ENCODE data around the gene NRG3. TPM values are rescaled to one million over a fixed set of nuclear protein-coding genes. Genes with fewer than 3 reads are reported as not detected.

The NRG3 gene
- total RNA-seq, 4 donors from 2014 or later: 0.32 to 1.4 TPM; not detected in 2

DNA sequence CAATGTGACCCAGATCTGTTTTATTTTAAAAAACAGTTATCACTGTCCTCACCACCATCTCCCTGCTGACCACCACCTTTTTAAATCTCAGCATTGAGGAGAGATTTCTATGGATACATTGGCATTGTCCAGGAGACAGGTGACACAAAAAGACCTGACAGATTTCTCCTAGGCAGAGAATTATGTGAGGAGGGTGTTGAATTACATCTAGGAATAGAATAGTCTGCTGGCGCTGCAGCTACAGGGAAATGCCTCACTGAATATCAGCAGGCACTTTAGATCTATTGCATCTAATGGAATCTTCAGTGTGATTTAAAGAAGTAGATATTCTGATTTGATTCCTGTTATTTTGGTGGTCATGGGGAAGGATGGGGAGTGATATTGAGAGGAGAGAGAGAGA is 593.5 kb downstream of the NRG3 start:
- WGBS, 2 donors (ENCODE audit: low coverage in 1 of 2): 70 to 89% methylated on average over 1 of the region's 1 CpG
- Histone ChIP-seq H3K27ac (no peak overlapping the region), H3K4me1 (no peaks in the 10 kb centered on the region), H3K27me3 (no peaks in the 10 kb centered on the region), H3K36me3 (no peaks in the 10 kb centered on the region), H3K9me3 (no peaks in the 10 kb centered on the region), H3K4me3 (no peak overlapping the region)
- no peak for DNase-seq
- no peak for TF ChIP-seq EP300 (IDR thresholded peaks at IDR 0.05; ENCODE audit: low read depth)
- TF ChIP-seq, protein P1, sequence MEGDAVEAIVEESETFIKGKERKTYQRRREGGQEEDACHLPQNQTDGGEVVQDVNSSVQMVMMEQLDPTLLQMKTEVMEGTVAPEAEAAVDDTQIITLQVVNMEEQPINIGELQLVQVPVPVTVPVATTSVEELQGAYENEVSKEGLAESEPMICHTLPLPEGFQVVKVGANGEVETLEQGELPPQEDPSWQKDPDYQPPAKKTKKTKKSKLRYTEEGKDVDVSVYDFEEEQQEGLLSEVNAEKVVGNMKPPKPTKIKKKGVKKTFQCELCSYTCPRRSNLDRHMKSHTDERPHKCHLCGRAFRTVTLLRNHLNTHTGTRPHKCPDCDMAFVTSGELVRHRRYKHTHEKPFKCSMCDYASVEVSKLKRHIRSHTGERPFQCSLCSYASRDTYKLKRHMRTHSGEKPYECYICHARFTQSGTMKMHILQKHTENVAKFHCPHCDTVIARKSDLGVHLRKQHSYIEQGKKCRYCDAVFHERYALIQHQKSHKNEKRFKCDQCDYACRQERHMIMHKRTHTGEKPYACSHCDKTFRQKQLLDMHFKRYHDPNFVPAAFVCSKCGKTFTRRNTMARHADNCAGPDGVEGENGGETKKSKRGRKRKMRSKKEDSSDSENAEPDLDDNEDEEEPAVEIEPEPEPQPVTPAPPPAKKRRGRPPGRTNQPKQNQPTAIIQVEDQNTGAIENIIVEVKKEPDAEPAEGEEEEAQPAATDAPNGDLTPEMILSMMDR (IDR thresholded peaks at IDR 0.05): no peak
- TF ChIP-seq POLR2A (IDR thresholded peaks at IDR 0.05): no peak
- TF ChIP-seq POLR2AphosphoS5 (IDR thresholded peaks at IDR 0.05): no peak
- intact Hi-C loops (cut with DNase I; ENCODE audit: low total_unique reads): no loop called here
- in situ Hi-C loops (cut with MboI; ENCODE audit: low pct_ligation_motif_present in 1 of 4, low pct_unique_long_range_greater_than_20kb in 1 of 4, low sequenced_read_pairs in 3 of 4): no loop called here

DNA sequence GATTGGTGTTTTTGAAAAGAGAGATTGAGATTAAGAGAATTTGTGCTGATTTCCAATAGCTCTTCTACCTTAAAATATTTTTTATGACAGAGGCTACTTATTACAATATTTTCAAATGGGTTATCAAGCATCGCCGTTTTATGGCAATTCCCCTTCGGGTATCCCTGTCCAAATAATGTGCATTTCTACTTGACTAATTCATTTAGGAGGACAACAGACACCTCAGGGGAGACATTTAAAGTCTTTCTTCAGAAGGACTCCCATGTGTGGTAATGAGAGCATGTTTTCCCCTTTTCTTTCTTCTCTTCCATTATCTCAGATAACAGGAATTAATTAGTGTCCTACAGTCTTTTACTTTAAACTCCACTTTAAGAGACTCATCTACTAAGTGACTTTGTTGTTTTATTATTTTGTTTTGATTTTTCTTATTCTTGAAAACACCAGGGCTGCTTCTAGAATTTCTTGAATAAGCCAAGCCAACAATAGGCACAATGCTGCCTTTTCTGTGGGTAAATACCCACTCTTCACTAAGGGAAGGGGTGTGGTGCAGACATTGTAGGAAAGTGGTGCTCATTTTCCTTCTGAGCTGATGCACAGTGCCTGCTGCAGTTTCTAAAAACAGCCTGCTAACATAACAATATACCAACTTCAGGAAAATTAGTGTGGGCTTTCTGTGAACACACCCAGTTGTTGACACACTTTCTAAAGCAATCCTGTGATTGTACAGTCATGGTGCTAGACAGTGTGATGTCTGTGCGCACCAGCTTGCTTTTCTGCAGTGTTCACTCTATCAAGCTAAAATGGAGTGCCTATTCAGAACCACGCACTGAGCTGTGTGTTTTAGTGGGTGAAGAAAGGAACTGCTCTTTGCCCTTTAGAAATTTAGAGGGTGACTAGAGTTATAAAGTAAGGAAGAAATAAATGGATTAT is 597.7 kb downstream of the NRG3 start:
- TF ChIP-seq POLR2A (IDR thresholded peaks at IDR 0.05) (no peak), POLR2AphosphoS5 (IDR thresholded peaks at IDR 0.05) (no peak), EP300 (IDR thresholded peaks at IDR 0.05; ENCODE audit: low read depth) (no peak)
- TF ChIP-seq, protein P1 (IDR thresholded peaks at IDR 0.05): no peak
- DNase-seq: no peak
- intact Hi-C loops (cut with DNase I; ENCODE audit: low total_unique reads) (no loop called here), in situ Hi-C loops (cut with MboI; ENCODE audit: low pct_ligation_motif_present in 1 of 4, low pct_unique_long_range_greater_than_20kb in 1 of 4, low sequenced_read_pairs in 3 of 4) (no loop called here)
- Histone ChIP-seq H3K27me3 (no peaks in the 10 kb centered on the region), H3K27ac (no peak overlapping the region), H3K36me3 (no peaks in the 10 kb centered on the region), H3K4me1 (no peaks in the 10 kb centered on the region), H3K4me3 (no peak overlapping the region), H3K9me3 (no peaks in the 10 kb centered on the region)
- 82 to 84% methylated on average over 5 of the region's 5 CpGs for WGBS, 2 donors (ENCODE audit: low coverage in 1 of 2)

DNA sequence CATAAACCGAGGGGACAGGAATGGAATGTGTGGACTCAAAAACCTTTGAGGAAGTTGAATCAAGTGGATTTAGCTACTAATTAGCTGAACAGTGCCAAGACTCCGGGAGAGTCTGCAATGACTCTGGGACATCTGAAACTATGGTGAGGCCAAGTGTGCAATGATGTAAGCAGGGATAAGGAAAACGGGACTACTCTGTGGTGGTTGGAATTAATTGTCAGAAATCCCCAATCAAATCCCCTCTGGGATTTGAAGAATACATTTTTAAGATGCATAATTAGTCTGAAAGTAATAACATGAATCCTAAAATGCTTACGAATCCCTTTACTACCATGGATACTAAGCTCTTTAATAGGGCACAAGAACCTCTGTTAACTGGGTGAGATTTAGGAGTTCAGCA is 602.8 kb downstream of the NRG3 start:
- no peaks in the 10 kb centered on the region for H3K36me3 ChIP-seq
- WGBS, 2 donors (ENCODE audit: low coverage in 1 of 2): 63 to 78% methylated on average over 4 of the region's 4 CpGs
- H3K27ac ChIP-seq: no peak overlapping the region
- H3K27me3 ChIP-seq: no peaks in the 10 kb centered on the region
- no peak overlapping the region for H3K4me3 ChIP-seq
- H3K9me3 ChIP-seq: no peaks in the 10 kb centered on the region
- DNase-seq: no peak
- TF ChIP-seq EP300 (IDR thresholded peaks at IDR 0.05; ENCODE audit: low read depth) (no peak), POLR2A (IDR thresholded peaks at IDR 0.05) (no peak), POLR2AphosphoS5 (IDR thresholded peaks at IDR 0.05) (no peak)
- TF ChIP-seq, protein P1 (IDR thresholded peaks at IDR 0.05): no peak
- H3K4me1 ChIP-seq: no peaks in the 10 kb centered on the region
- in situ Hi-C loops (cut with MboI; ENCODE audit: low pct_ligation_motif_present in 1 of 4, low pct_unique_long_range_greater_than_20kb in 1 of 4, low sequenced_read_pairs in 3 of 4): no loop called here
- intact Hi-C loops (cut with DNase I; ENCODE audit: low total_unique reads): no loop called here

DNA sequence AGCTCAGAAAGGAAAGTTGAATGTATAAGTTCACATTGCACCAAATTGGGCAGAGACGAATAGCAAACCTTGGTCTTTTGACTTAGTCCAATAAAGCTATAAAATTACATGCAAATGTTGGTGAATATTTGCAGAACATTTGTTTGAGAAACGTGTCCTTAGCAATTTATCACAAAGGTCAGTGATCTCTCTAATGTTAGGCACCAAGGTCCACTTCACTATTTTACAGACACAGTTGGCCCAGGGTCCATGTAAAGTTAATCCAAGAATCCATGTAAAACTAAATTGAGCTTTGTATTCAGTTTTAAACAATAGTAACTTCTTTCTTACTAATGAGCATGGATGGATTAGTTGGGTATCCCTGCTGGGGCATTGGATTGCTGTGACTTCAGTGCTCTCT is 617.7 kb downstream of the NRG3 start:
- Histone ChIP-seq H3K4me3 (no peak overlapping the region), H3K4me1 (no peaks in the 10 kb centered on the region), H3K9me3 (no peaks in the 10 kb centered on the region), H3K27ac (no peak overlapping the region), H3K36me3 (no peaks in the 10 kb centered on the region), H3K27me3 (no peaks in the 10 kb centered on the region)
- TF ChIP-seq POLR2AphosphoS5 (IDR thresholded peaks at IDR 0.05): no peak
- no peak for TF ChIP-seq EP300 (IDR thresholded peaks at IDR 0.05; ENCODE audit: low read depth)
- no peak for TF ChIP-seq POLR2A (IDR thresholded peaks at IDR 0.05)
- 49 to 73% methylated on average over 2 of the region's 2 CpGs for WGBS, 2 donors (ENCODE audit: low coverage in 1 of 2)
- no peak for DNase-seq
- intact Hi-C loops (cut with DNase I; ENCODE audit: low total_unique reads): no loop called here
- in situ Hi-C loops (cut with MboI; ENCODE audit: low pct_ligation_motif_present in 1 of 4, low pct_unique_long_range_greater_than_20kb in 1 of 4, low sequenced_read_pairs in 3 of 4): no loop called here

Data from transverse colon (tissue), 4 donors.